AG04450 (cell line): ENCODE measurements around the gene B3GLCT. TPM values are rescaled to one million over a fixed set of nuclear protein-coding genes. Genes with fewer than 3 reads are reported as not detected.

Experiments used
- CTCF ChIA-PET: fragments of 300-600, 350-600 bp; formaldehyde crosslinking; extraction: SDS; loops from one replicate; lab custom pipeline; 2022; ENCODE audit warnings: antibody characterized with exemption, inconsistent platforms; lab: Charles Lee
- POLR2A ChIA-PET: fragments of 350-600 bp; formaldehyde crosslinking; extraction: SDS; loops from one replicate; lab custom pipeline; 2021; ENCODE audit warnings: antibody characterized with exemption, inconsistent platforms; lab: Yijun Ruan, JAX
- DNase-seq: peaks from one replicate; pipeline ENCODE4 v3.0.0-alpha.2; 2011; ENCODE audit warnings: low read depth, low spot score
- H3K27ac ChIP-seq: one replicate; pipeline ENCODE4 v1.5.1; 2012; ENCODE audit warnings: low read depth, low read length, control low read depth
- H3K27me3 ChIP-seq: one replicate; pipeline ENCODE4 v1.6.0; 2012; ENCODE audit warnings: low read length; ENCODE audit not compliant: control insufficient read depth, insufficient read depth
- H3K4me3 ChIP-seq: 2 replicates; pipeline ENCODE4 v1.5.1; 2011; ENCODE audit warnings: mild to moderate bottlenecking, low read depth, low read length, control low read depth
- H3K9me3 ChIP-seq: 2 replicates; pipeline ENCODE4 v1.5.1; 2012; ENCODE audit warnings: low read length; ENCODE audit not compliant: control insufficient read depth, insufficient read depth
- CTCF ChIP-seq: IDR thresholded peaks from 2 replicates; pipeline ENCODE4 v1.5.1; 2011; ENCODE audit warnings: low read depth, low read length, control low read depth, inconsistent platforms
- polyA plus RNA-seq: library from polyadenylated mRNA; depleted of rRNA; stranded (reverse); fragments of >200 nt; gene quantifications from 2 replicates; pipeline ENCODE4 v1.2.3, GENCODE V29; 2011

The B3GLCT gene
- polyA plus RNA-seq, 1 experiment = 2.3 TPM

GRCh38 chr13:31248965-31249539 is 49.3 kb downstream of the B3GLCT start:
- ChIA-PET CTCF (interaction anchor here (0.6 to 5.8 kb wide), 2 partner anchors 13 to 451 kb away, joined by 3 to 108 read pairs; no protein-coding TSS in a partner anchor), POLR2A (interaction anchor here (0.6 kb wide), 1 partner anchor 53 kb away, joined by 3 read pairs; no protein-coding TSS in a partner anchor)
- no peaks in the 10 kb centered on the region for H3K9me3 ChIP-seq
- no peak overlapping the region for H3K27ac ChIP-seq
- no peak overlapping the region for H3K4me3 ChIP-seq
- no peaks in the 10 kb centered on the region for H3K27me3 ChIP-seq
- no peak for TF ChIP-seq CTCF
- DNase-seq = no peak

GRCh38 chr13:31250435-31250834 is 50.7 kb downstream of the B3GLCT start:
- TF ChIP-seq CTCF = no peak
- ChIA-PET CTCF (interaction anchor here (1.3 kb wide), 1 partner anchor 14 kb away, joined by 5 read pairs; no protein-coding TSS in a partner anchor), POLR2A (no interaction called here)
- no peaks in the 10 kb centered on the region for H3K27me3 ChIP-seq
- no peak for DNase-seq
- no peaks in the 10 kb centered on the region; the same call in 1 of the 2 replicates for H3K9me3 ChIP-seq
- H3K27ac ChIP-seq = no peak overlapping the region
- H3K4me3 ChIP-seq = no peak overlapping the region

- no peak overlapping the region for H3K4me3 ChIP-seq
- DNase-seq = no peak
- no peak for TF ChIP-seq CTCF
- H3K27ac ChIP-seq = no peak overlapping the region
- POLR2A ChIA-PET = no interaction called here
- CTCF ChIA-PET = interaction anchor here (1.0 kb wide), 1 partner anchor 28 kb away, joined by 3 read pairs; no protein-coding TSS in a partner anchor
- H3K9me3 ChIP-seq = no peaks in the 10 kb centered on the region
- H3K27me3 ChIP-seq = no peaks in the 10 kb centered on the region
Measured at GRCh38 chr13:31261241-31261640, 61.5 kb downstream of the B3GLCT start.

GRCh38 chr13:31263346-31263745 is 63.6 kb downstream of the B3GLCT start:
- no peak overlapping the region for H3K4me3 ChIP-seq
- no peaks in the 10 kb centered on the region for H3K27me3 ChIP-seq
- POLR2A ChIA-PET = no interaction called here
- no peak for DNase-seq
- H3K27ac ChIP-seq = no peak overlapping the region
- CTCF ChIA-PET = interaction anchor here (1.6 kb wide), 1 partner anchor 27 kb away, joined by 6 read pairs; no protein-coding TSS in a partner anchor
- H3K9me3 ChIP-seq = no peaks in the 10 kb centered on the region
- no peak for TF ChIP-seq CTCF

- ChIA-PET CTCF (interaction anchor here (1.6 kb wide), 1 partner anchor 28 kb away, joined by 6 read pairs; no protein-coding TSS in a partner anchor), POLR2A (no interaction called here)
- Histone ChIP-seq H3K27me3 (no peaks in the 10 kb centered on the region), H3K4me3 (no peak overlapping the region), H3K27ac (no peak overlapping the region), H3K9me3 (no peaks in the 10 kb centered on the region)
- no peak for TF ChIP-seq CTCF
- no peak for DNase-seq
Measured at GRCh38 chr13:31264151-31264550, 64.4 kb downstream of the B3GLCT start.
